ENCODE measurements around the gene COL27A1. TPM values are rescaled to one million over a fixed set of nuclear protein-coding genes. Genes with fewer than 3 reads are reported as not detected.

The COL27A1 gene
- total RNA-seq, 1 experiment from 2014 or later: 37.0 TPM

- no peaks in the 10 kb centered on the region for H3K9me3 ChIP-seq (ENCODE audit: low read depth, low read length, poor library complexity, severe bottlenecking)
- H3K36me3 ChIP-seq (ENCODE audit: insufficient read depth, low read length, poor library complexity, severe bottlenecking): no peaks in the 10 kb centered on the region
- DNase-seq (ENCODE audit: low spot score): no peak
- ChIA-PET POLR2A (ENCODE audit: low non-redundant PET) (no interaction called here), CTCF (no interaction called here)
- H3K4me1 ChIP-seq (ENCODE audit: insufficient read depth, low read length, poor library complexity, severe bottlenecking): peaks cover 12% of the 10 kb centered on the region
- H3K27ac ChIP-seq (ENCODE audit: low read depth, low read length, poor library complexity, severe bottlenecking): no peak overlapping the region
- no peaks in the 10 kb centered on the region for H3K27me3 ChIP-seq (replicated peaks; ENCODE audit: insufficient read depth, low read depth, low read length, poor library complexity)
- TF ChIP-seq EZH2 (IDR thresholded peaks at IDR 0.05; ENCODE audit: borderline replicate concordance, low read depth, low read length, poor library complexity, severe bottlenecking): no peak
- TF ChIP-seq, protein P1, sequence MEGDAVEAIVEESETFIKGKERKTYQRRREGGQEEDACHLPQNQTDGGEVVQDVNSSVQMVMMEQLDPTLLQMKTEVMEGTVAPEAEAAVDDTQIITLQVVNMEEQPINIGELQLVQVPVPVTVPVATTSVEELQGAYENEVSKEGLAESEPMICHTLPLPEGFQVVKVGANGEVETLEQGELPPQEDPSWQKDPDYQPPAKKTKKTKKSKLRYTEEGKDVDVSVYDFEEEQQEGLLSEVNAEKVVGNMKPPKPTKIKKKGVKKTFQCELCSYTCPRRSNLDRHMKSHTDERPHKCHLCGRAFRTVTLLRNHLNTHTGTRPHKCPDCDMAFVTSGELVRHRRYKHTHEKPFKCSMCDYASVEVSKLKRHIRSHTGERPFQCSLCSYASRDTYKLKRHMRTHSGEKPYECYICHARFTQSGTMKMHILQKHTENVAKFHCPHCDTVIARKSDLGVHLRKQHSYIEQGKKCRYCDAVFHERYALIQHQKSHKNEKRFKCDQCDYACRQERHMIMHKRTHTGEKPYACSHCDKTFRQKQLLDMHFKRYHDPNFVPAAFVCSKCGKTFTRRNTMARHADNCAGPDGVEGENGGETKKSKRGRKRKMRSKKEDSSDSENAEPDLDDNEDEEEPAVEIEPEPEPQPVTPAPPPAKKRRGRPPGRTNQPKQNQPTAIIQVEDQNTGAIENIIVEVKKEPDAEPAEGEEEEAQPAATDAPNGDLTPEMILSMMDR (conservative IDR thresholded peaks at IDR 0.05; ENCODE audit: low read depth, low read length): no peak
- H3K4me3 ChIP-seq (ENCODE audit: low read depth, low read length, poor library complexity, severe bottlenecking): no peak overlapping the region
- BruUV-seq (replicated peaks): no TSS peak
- intact Hi-C loops (cut with micrococcal nuclease; ENCODE audit: unreplicated experiment): no loop called here
Measured at GRCh38 chr9:114252394-114252793, 97.1 kb downstream of the COL27A1 start.

GRCh38 chr9:114256827-114257328, 101.5 kb downstream of the COL27A1 start:
- intact Hi-C loops (cut with micrococcal nuclease; ENCODE audit: unreplicated experiment): no loop called here
- Histone ChIP-seq H3K36me3 (ENCODE audit: insufficient read depth, low read length, poor library complexity, severe bottlenecking) (no peaks in the 10 kb centered on the region), H3K4me3 (ENCODE audit: low read depth, low read length, poor library complexity, severe bottlenecking) (no peak overlapping the region), H3K27me3 (replicated peaks; ENCODE audit: insufficient read depth, low read depth, low read length, poor library complexity) (no peaks in the 10 kb centered on the region), H3K4me1 (ENCODE audit: insufficient read depth, low read length, poor library complexity, severe bottlenecking) (peaks cover 13% of the 10 kb centered on the region), H3K9me3 (ENCODE audit: low read depth, low read length, poor library complexity, severe bottlenecking) (no peaks in the 10 kb centered on the region), H3K27ac (ENCODE audit: low read depth, low read length, poor library complexity, severe bottlenecking) (no peak overlapping the region)
- no peak for DNase-seq (ENCODE audit: low spot score)
- ChIA-PET CTCF (no interaction called here), POLR2A (ENCODE audit: low non-redundant PET) (no interaction called here)
- TF ChIP-seq EZH2 (IDR thresholded peaks at IDR 0.05; ENCODE audit: borderline replicate concordance, low read depth, low read length, poor library complexity, severe bottlenecking): no peak
- TF ChIP-seq, protein P1 (conservative IDR thresholded peaks at IDR 0.05; ENCODE audit: low read depth, low read length): no peak
- no TSS peak for BruUV-seq (replicated peaks)

GRCh38 chr9:114258218-114258617, 102.9 kb downstream of the COL27A1 start:
- Histone ChIP-seq H3K9me3 (ENCODE audit: low read depth, low read length, poor library complexity, severe bottlenecking) (no peaks in the 10 kb centered on the region), H3K27me3 (replicated peaks; ENCODE audit: insufficient read depth, low read depth, low read length, poor library complexity) (no peaks in the 10 kb centered on the region), H3K36me3 (ENCODE audit: insufficient read depth, low read length, poor library complexity, severe bottlenecking) (no peaks in the 10 kb centered on the region), H3K4me1 (ENCODE audit: insufficient read depth, low read length, poor library complexity, severe bottlenecking) (peaks cover 13% of the 10 kb centered on the region), H3K4me3 (ENCODE audit: low read depth, low read length, poor library complexity, severe bottlenecking) (no peak overlapping the region), H3K27ac (ENCODE audit: low read depth, low read length, poor library complexity, severe bottlenecking) (no peak overlapping the region)
- intact Hi-C loops (cut with micrococcal nuclease; ENCODE audit: unreplicated experiment): no loop called here
- DNase-seq (ENCODE audit: low spot score): no peak
- TF ChIP-seq EZH2 (IDR thresholded peaks at IDR 0.05; ENCODE audit: borderline replicate concordance, low read depth, low read length, poor library complexity, severe bottlenecking): no peak
- TF ChIP-seq, protein P1 (conservative IDR thresholded peaks at IDR 0.05; ENCODE audit: low read depth, low read length): no peak
- BruUV-seq (replicated peaks): no TSS peak
- ChIA-PET CTCF (no interaction called here), POLR2A (ENCODE audit: low non-redundant PET) (no interaction called here)

Measured in A673 (cell line).